ENCODE data around the gene DPP6.

- no peak for TF ChIP-seq POLR2AphosphoS5 (IDR thresholded peaks at IDR 0.05; ENCODE audit: low read depth)
- no peak for TF ChIP-seq CTCF (conservative IDR thresholded peaks at IDR 0.05; ENCODE audit: low read depth in 2 of 2)
- no peak for TF ChIP-seq CREB1 (CRISPR knock-in tag; IDR thresholded peaks at IDR 0.05; ENCODE audit: low read depth)
- TF ChIP-seq JUNB (IDR thresholded peaks at IDR 0.05; ENCODE audit: unreplicated experiment): no peak
- TF ChIP-seq EZH2phosphoT487 (IDR thresholded peaks at IDR 0.05; ENCODE audit: unreplicated experiment): no peak
- TF ChIP-seq EZH2 (IDR thresholded peaks at IDR 0.05; ENCODE audit: low read depth, unreplicated experiment): no peak
- TF ChIP-seq ZNF114 (CRISPR knock-in tag; IDR thresholded peaks at IDR 0.05): no peak
These were observed 272.0 kb downstream of the DPP6 start for GRCh38 chr7:154324196-154324595.
